Astrocyte of the cerebellum (primary cell): ENCODE measurements around the gene DIP2A.

Experiments
- DNase-seq: peaks from one replicate; pipeline ENCODE4 v3.0.0-alpha.2; 2011; ENCODE audit warnings: low read depth
- H3K4me3 ChIP-seq: 2 replicates; pipeline ENCODE4 v1.5.1; 2011; ENCODE audit warnings: mild to moderate bottlenecking, low read depth, low read length, moderate library complexity
- in situ Hi-C: cut with HindIII; loops from 2 replicates; pipeline ENCODE4 v1.10.0; 2017; ENCODE audit warnings: low sequenced_read_pairs
- TF ChIP-seq, protein P1 (sequence below): IDR thresholded peaks from 2 replicates; pipeline ENCODE4 v1.5.1; 2012; ENCODE audit warnings: low read length, low read depth, moderate library complexity, mild to moderate bottlenecking; ENCODE audit errors: missing control alignments

DIP2A gene

DNA sequence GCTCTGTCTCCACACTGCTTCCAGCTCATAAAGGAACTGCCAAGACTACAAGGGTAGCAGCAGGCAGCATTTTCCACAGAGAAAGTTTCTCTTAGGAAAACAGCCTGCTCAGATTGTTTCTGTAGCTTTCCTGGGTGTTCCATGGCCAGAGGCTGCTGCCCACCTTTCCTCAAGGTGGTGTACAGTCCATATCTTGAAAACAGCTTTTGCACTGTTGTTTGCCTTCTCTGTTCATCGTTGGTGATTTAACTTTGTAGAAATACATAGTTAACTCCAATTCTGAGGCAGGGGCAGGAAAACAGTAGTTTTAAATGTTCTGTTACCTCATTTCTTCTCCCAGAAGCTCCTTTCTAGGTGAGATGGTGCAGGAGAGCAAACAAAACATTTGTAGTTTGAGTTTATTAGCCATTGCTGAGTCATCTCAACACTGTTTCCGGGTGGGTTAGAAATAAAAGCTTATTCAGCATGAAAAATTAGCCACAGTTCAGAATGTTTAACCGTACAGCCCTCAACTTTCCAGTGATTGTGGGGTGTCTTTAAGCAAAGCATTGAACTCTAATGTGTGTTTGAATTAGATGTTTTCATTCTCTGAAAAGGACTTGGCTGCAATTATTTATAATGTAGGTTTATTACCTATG is 41.7 kb downstream of the DIP2A start:
- TF ChIP-seq, protein P1, sequence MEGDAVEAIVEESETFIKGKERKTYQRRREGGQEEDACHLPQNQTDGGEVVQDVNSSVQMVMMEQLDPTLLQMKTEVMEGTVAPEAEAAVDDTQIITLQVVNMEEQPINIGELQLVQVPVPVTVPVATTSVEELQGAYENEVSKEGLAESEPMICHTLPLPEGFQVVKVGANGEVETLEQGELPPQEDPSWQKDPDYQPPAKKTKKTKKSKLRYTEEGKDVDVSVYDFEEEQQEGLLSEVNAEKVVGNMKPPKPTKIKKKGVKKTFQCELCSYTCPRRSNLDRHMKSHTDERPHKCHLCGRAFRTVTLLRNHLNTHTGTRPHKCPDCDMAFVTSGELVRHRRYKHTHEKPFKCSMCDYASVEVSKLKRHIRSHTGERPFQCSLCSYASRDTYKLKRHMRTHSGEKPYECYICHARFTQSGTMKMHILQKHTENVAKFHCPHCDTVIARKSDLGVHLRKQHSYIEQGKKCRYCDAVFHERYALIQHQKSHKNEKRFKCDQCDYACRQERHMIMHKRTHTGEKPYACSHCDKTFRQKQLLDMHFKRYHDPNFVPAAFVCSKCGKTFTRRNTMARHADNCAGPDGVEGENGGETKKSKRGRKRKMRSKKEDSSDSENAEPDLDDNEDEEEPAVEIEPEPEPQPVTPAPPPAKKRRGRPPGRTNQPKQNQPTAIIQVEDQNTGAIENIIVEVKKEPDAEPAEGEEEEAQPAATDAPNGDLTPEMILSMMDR, result no peak
- DNase-seq, result peak; percentile 37
- in situ Hi-C loops, result no loop called here
- no peak overlapping the region for H3K4me3 ChIP-seq

DNA sequence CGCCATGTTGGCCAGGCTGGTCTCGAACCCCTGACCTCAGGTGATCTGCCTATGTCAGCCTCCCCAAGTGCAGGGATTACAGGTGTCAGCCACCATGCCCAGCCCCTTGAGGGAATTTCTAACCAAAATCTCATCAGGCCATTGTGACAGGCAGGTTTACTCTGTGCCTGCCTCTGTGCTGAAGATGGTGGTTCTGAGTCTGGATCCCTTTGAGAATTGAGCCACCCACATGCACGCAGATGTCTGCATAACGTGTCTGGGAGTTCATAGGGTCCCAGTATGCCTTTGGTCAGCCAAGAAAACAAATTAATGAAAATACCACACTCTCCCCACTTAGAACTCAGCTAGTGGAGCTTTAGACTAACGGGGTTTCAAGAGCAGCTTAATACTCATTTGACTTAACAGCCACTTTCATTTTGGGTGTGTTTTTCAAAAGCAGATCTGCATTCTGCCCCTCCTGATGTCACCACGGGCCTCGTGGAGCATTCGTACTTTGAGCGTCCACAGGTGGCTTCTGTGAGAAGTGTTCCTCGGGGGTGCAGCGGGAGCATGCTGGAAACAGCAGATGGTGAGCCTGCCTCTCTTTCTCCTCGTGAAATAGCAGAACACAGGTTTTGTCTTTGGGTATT is 45.3 kb downstream of the DIP2A start:
- no peak overlapping the region for H3K4me3 ChIP-seq
- in situ Hi-C loops, result no loop called here
- TF ChIP-seq, protein P1, result no peak
- no peak for DNase-seq

DNA sequence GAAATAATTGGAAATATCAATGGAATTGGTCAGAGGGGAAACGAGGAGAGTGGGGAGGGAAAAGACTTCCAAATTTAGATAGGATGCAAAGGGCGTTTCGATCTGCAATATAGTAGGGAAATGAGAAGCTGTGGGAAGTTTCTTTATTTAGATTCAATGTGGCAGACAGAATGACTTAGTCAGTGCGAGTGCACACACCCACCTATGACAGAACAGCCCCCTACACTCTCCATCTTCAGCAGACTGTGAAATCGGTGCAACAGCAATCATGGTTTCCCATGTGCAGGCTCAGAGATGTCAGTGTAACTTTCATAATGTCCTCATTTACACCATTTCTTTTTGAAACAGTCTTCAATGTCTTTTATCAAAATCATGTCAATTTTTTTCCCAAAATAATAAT is 46.0 kb downstream of the DIP2A start:
- TF ChIP-seq, protein P1, result no peak
- no peak overlapping the region for H3K4me3 ChIP-seq
- DNase-seq, result no peak
- in situ Hi-C loops, result no loop called here

DNA sequence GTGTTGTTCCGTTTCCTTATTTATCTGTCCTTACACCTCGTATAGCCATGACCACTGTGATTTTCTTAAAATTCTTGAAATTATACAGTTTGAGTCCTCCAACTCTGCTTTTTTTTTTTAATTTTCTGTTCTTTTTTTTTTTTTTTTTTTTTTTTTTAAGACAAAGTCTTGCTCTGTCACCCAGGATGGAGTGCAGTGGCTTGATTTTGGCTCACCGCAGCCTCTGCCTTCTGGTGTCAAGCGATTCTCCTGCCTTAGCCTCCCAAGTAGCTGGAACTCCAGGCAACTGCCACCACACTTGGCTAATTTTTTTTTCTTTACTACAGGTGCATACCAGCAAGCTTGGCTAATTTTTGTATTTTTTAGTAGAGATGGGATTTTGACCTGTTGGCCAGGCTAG is 48.9 kb downstream of the DIP2A start:
- H3K4me3 ChIP-seq, result no peak overlapping the region
- in situ Hi-C loops, result no loop called here
- TF ChIP-seq, protein P1, result no peak
- DNase-seq, result no peak

DNA sequence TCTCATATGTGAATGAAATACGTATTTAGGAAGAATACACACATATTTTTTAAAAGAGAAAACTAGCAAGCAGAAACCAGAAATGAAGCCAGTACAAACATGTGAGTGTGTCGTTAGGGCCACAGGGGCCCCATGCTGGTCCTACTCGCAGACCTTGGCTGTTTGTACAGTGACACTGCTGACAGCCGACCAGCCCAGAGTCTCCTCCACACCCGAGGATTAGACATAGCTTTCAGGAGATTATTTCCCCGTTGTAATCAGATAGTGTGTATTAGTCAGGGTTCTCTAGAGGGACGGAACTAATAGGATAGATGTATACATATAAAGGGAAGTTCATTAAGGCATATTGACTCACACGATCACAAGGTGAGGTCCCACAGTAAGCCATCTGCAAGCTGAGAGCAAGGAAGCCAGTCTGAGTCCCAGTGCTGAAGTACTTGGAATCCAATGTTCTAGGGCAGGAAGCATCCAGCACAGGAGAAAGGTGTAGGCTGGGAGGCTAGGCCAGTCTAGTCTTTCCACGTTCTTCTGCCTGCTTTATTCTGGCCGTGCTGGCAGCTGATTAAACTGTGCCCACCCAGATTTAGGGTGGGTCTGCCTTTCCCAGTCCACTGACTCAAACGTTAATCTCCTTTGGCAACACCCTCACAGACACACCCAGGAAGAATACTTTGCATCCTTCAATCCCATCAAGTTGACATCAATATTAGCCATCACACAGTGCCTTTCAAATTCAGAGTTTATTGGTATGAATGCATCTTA is 51.2 kb downstream of the DIP2A start:
- H3K4me3 ChIP-seq, result no peak overlapping the region
- in situ Hi-C loops, result no loop called here
- TF ChIP-seq, protein P1, result no peak
- no peak for DNase-seq

DNA sequence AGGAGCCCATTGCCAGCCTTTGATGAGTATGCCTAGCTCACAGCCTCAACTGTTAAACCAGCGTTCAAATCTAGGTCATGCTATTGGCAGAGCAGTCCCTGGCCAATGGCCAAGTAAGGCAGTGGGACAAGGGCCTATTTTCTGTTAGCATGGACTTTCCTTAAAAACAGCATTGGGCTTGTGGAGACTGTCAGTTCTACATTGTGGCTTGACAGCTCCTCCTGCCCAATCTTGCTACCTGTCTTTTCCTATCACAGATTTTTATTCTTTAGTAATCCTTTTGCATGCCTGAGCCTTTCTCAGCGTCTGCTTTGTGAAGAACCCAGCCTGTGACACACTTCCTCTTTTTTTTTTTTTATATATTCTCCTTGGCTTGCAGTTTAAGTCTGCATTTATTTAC is 56.4 kb downstream of the DIP2A start:
- TF ChIP-seq, protein P1, result no peak
- H3K4me3 ChIP-seq, result no peak overlapping the region
- in situ Hi-C loops, result no loop called here
- DNase-seq, result no peak
